Body of pancreas (tissue), 4 donors: ENCODE data around the gene PEAK1.

Source experiments
- POLR2A ChIP-seq, 3 donors: fragments of 450-650 bp; IDR thresholded peaks; one replicate each; pipeline ENCODE4 v1.6.1; 2016; ENCODE audit warnings: antibody characterized with exemption in 3 of 3, mild to moderate bottlenecking in 2 of 3
- TF ChIP-seq, protein P1 (sequence below), 7 experiments: fragments of 450-650 bp in 4 of 7; fragments of 200-600 bp in 3 of 7; sonication (generic) in 3 of 7; IDR thresholded peaks; one replicate each; pipeline ENCODE4 v1.5.1; 2016 to 2019; ENCODE audit warnings: antibody characterized with exemption in 7 of 7

DNA sequence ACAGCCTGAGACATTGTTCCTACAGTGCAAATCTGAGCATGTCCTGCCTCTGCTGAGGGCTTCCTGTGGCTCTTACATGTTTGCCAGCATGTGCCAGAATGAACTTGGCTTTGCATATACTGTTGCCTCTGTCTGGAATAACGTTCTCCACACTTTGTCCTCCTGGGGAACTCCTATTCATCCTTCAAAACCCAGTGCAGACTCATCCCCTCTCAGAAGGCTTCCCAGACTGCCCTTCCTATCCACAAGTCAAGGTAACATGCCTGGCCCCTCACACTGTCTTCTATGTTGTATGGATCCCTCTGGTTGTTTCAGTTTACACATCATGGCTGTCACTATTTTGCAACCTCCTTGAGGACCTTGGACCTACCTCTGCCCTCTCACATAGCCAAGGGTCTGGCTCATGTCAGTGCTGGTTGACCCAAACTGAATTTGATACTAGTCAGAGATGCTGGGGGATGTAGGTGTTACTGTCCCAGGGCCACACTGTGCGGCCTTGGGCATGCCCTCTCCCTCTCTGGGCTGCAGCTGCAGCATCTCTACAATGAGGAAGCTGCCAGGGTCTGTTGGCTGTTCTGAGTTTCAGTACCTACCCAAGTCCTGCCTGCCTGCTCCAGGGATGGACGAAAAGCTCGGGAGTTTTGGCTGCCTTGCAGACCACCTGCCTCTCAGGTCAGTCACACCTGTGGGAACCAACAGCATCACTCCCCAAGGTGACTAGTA lies 320.0 kb downstream of the PEAK1 start:
- TF ChIP-seq, protein P1, sequence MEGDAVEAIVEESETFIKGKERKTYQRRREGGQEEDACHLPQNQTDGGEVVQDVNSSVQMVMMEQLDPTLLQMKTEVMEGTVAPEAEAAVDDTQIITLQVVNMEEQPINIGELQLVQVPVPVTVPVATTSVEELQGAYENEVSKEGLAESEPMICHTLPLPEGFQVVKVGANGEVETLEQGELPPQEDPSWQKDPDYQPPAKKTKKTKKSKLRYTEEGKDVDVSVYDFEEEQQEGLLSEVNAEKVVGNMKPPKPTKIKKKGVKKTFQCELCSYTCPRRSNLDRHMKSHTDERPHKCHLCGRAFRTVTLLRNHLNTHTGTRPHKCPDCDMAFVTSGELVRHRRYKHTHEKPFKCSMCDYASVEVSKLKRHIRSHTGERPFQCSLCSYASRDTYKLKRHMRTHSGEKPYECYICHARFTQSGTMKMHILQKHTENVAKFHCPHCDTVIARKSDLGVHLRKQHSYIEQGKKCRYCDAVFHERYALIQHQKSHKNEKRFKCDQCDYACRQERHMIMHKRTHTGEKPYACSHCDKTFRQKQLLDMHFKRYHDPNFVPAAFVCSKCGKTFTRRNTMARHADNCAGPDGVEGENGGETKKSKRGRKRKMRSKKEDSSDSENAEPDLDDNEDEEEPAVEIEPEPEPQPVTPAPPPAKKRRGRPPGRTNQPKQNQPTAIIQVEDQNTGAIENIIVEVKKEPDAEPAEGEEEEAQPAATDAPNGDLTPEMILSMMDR (IDR thresholded peaks at IDR 0.05), result no peak
- TF ChIP-seq POLR2A (IDR thresholded peaks at IDR 0.05), result no peak
